Endometrial microvascular endothelial cells (primary cell): ENCODE data around the gene SOCS1. TPM values are rescaled to one million over a fixed set of nuclear protein-coding genes. Genes with fewer than 3 reads are reported as not detected.
"Not testable (repeated sequence)": the region's sequence is repeated elsewhere in the genome, so short reads cannot be mapped to it uniquely, and the experiment has no call there.

Experiments used
- in situ Hi-C: cut with HindIII; loops from 2 replicates; pipeline ENCODE4 v1.10.0; 2017; ENCODE audit warnings: low sequenced_read_pairs, low pct_unique_long_range_greater_than_20kb; ENCODE audit errors: inconsistent ontology term
- total RNA-seq: library from RNA; depleted of rRNA; stranded (reverse); fragments of >200 nt; gene quantifications from one replicate; pipeline ENCODE4 v1.2.3, GENCODE V29; 2015; ENCODE audit errors: inconsistent ontology term

Gene SOCS1
- total RNA-seq, 1 donor from 2014 or later = 2.2 TPM

GRCh38 chr16:11289696-11290095 is 33.7 kb upstream of the SOCS1 start:
- in situ Hi-C loops = not testable (repeated sequence)

DNA sequence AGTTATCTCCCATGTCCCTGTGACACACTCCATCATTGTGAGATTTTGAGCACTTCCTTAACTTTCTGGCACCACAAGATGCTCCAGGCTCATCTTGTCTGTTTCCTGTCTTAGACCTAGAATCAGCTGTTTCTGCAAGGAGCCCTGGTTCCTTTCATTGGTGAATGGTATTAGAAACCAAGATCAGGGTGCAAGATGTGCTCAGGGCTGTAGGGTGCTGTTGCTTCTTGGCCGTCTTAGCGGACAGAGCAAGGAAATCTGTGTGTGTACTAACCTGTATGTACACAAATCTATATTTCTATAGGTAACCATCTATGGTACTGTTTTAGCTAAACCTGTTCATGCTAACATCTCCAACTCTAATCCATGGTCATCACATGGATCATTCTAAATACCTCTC is 33.2 kb upstream of the SOCS1 start:
- in situ Hi-C loops = no loop called here

GRCh38 chr16:11285842-11286241 is 29.8 kb upstream of the SOCS1 start:
- in situ Hi-C loops = no loop called here

DNA sequence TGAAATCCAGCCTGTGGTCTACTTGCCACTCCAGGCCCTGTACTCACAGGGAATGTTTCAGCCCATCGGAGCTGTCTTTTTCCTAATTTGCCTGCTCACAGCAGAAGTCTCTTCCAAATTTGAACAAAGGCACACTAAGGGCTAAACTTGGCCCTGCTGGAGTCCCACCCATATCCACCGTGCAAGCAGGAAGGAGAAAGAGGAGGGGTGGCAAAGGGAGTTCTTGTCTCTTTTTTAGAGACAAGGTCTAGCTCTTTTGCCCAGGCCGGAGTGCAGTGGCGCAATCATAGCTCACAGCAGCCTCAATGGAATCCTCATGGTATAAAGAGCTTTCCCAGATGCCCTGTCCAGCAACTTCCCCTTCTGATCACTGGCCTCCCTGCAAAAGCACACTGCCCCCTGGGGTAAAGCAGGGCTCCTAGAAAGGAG is 27.8 kb upstream of the SOCS1 start:
- in situ Hi-C loops = no loop called here

GRCh38 chr16:11280616-11281522 is 24.9 kb upstream of the SOCS1 start, which contains the start of gene PRM1:
Gene PRM1, minus strand, starts transcription at chr16:11281330. Its CDS starts 92 bp downstream, at chr16:11281238.
- in situ Hi-C loops = no loop called here

DNA sequence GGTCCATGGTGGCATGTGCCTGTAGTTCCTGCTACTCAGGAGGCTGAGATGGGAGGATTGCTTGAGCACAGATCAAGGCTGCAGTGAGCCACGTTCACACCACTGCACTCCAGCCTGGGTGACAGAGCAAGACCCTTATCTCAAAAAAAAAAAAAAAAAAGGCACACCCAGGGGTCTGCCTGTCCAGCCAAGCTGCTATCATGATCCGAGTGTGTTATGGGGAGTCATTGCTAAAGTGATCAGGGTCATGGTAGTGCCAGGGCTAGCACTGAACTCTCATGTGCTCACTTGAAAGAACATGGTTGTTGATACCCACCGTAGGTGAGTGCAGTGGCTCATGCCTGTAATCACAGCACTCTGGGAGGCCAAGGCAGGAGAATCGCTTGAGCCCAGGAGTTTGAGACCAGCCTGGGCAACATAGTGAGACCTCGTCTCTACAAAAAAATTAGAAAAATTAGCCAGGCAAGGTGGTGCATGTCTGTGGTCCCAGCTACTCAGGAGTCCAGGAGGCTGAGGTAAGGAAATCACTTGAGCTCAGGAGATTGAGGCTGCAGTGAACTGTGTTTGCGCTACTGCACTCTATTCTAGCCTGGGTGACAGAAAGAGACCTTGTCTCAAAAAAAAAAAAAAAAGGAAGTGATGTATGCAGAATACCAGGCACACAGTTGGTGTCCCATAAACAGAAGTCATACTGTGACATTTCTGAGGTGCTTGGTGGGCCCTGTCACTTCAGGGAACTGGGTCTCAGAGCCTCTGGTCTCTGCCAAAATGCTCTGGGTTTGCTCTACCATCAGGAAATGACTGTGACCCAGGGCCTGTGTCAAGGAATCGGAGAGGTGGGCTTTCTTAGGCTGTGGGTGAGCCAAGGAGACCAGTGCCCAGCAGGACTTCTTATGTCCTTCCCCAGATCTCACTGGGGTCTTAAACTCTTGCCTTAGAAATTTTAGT is 23.0 kb upstream of the SOCS1 start:
- in situ Hi-C loops = no loop called here

DNA sequence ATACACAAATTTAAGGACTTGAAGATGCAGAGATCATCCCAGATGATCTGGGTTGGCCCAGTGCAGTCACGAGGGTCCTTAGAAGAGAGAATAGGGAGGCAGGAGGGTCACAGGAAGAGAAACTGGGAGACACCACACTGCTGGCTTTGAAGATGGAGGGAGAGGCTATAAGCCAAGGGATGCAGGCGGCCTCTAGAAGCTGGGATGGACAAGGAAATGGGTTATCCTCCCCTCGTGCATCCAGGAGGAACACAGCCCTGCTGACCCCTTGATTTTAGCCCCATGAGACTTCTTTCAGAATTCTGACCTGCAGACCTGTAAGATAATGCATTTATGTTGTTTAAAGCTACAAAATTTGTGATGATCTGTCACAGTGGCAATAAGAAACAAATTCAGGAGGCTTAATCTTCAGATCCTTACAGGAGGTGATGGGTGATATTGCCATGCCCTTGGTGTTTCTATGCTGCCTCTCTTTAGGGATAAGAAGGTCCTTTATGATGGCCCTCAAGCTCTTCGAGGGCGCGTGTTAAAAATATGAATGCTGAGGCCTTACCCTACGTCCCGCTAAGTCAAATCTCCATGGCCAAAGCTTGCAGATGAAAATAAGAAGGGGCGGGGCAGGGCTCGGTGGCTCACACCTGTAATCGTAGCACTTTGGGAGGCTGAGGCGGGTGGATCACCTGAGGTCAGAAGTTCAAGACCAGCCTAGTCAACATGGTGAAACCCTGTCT is 21.8 kb upstream of the SOCS1 start:
- in situ Hi-C loops = no loop called here

DNA sequence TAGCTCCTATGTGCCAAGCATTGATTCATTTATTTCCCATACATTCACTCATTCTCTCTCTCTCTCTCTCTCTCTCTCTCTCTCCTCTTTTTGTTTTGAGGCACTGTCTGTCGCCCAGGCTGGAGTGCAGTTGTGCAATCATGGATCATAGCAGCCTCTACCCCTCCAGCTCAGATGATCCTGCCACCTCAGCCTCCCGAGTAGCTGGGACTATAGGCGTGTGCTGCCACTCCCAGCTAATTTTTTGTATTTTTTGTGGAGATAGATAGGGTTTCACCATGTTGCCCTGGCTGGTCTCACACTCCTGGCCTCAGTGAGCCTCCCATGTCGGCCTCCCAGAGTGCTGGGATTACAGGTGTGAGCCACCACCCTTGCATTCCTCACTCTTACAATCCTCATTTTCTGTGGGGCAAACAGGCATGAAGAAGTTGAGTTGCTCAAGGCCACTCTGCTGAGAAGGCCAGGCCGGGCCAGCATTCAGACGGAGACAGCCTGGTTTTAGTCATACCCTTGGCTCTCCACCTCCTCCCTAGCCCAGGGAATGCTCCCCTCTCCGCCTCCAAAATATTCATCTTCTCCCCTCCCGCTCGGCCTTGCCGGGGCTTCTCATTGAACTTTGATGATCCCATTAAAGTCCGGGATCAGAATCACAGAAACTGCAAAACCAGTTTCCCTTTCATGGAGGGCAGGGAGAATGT is 21.0 kb upstream of the SOCS1 start:
- in situ Hi-C loops = no loop called here

DNA sequence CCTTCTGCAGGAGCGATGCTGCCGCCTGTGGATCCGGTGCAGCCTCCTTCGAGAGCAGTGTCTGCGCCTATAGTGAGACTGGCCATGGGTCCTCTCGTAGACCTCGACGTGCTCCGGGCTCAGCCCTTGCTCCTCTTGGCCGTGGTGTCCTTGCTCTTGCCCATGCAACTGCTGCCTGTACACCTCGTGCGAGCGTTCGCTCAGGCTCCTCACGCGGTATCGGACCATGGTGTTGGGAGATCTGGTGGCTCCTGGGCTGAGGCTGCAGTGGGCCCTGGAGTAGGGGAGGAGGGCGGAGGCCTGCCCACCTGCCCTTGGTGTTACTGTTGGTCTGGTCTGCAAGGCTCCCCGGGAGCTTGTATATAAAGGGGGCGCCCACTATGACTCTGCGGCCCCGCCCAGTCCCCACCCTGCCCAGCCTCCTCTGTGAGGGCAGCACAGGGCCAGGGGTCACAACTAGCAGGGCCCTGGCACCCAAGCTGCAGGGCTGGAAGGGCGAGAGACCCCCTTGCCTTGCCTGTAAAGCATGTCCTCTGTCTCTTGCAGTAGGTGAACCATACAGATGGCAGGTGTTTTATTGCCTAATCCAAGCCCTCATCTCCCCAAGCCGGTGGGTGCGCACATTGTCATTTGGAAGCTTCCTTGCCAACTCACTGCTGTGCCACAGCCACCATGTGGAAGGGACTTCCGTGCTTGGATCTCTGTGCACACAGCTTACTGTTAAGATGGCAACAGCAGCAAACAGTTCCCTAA is 20.3 kb upstream of the SOCS1 start, which contains the start of gene PRM2:
Gene PRM2, minus strand, starts transcription at position 338 of the 753 bp plus-strand sequence. Its CDS starts 110 bp downstream, at position 228.
- in situ Hi-C loops = no loop called here

DNA sequence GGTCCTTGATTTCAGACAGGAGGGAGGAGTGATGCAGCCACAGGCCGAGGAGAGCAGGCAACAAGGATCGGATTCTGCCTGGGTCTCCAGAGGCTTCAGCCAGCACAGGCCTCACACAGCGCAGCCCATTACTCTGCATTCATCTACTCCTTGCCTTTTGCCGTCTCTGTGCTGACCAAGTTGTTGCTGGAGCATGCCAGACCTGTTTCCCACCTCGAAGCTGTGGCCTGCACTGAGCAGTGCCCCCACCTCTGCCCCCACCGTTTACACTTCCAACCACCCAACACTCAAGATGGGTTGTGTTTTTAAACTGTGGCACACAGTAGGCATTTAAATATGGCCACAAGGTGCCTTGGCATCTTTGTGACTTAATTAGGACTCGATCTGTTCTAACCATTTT is 19.0 kb upstream of the SOCS1 start:
- in situ Hi-C loops = loop anchor here (25.0 kb wide), 1 partner anchor 87 kb away; no protein-coding TSS in a partner anchor

DNA sequence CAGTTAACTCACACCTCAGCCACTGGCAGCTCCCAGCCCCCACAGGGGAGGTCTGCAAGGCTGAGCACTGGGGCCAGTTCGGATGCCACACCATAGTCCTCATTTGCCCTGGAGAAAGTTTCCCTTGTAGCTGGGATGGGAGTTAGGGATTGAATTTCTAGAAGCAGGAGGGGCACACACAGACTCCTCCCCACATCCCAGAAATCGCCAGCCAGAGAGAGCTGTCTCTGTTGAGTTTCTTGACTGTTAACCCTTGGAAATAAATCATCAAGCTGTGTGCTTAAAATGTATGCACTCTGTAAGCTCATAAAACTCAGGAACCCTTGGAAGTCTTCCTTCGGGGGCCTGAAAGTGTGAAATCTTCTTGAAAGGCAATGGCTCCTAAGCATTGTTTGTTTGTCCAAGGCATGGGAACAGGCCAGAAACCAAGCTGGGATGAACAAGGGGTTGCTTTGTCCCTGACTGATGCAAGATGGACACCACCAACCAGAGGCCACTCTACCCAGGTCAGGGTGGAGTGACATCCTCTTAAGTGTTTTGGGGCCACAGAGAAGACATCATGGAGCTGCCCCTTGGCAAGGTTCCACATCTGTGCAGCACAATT is 17.8 kb upstream of the SOCS1 start:
- in situ Hi-C loops = loop anchor here (25.0 kb wide), 1 partner anchor 88 kb away; no protein-coding TSS in a partner anchor

GRCh38 chr16:11272921-11273720 is 17.1 kb upstream of the SOCS1 start, which contains the start of gene PRM3:
Gene PRM3, minus strand, starts transcription at chr16:11273629. Its CDS starts 34 bp downstream, at chr16:11273595.
- in situ Hi-C loops = loop anchor here (25.0 kb wide), 1 partner anchor 89 kb away; no protein-coding TSS in a partner anchor

- in situ Hi-C loops = loop anchor here (25.0 kb wide), 1 partner anchor 90 kb away; no protein-coding TSS in a partner anchor
Measured at GRCh38 chr16:11272484-11272883, 16.5 kb upstream of the SOCS1 start.

GRCh38 chr16:11271610-11272009 is 15.6 kb upstream of the SOCS1 start:
- in situ Hi-C loops = loop anchor here (25.0 kb wide), 1 partner anchor 91 kb away; no protein-coding TSS in a partner anchor

- in situ Hi-C loops = loop anchor here (25.0 kb wide), 1 partner anchor 92 kb away; no protein-coding TSS in a partner anchor
Measured at GRCh38 chr16:11270602-11271162, 14.7 kb upstream of the SOCS1 start.
